IPS DF 4.7 (cell line): ENCODE measurements around the gene NPAS2.

Experiments
- DNase-seq: peaks from one replicate; pipeline ENCODE4 v3.0.0-alpha.2; 2013; ENCODE audit warnings: low spot score; ENCODE audit errors: extremely low read depth

The NPAS2 gene

GRCh38 chr2:101007415-101008345, 187.7 kb downstream of the NPAS2 start:
- no peak for DNase-seq

GRCh38 chr2:101011152-101011551, 191.2 kb downstream of the NPAS2 start:
- no peak for DNase-seq

DNA sequence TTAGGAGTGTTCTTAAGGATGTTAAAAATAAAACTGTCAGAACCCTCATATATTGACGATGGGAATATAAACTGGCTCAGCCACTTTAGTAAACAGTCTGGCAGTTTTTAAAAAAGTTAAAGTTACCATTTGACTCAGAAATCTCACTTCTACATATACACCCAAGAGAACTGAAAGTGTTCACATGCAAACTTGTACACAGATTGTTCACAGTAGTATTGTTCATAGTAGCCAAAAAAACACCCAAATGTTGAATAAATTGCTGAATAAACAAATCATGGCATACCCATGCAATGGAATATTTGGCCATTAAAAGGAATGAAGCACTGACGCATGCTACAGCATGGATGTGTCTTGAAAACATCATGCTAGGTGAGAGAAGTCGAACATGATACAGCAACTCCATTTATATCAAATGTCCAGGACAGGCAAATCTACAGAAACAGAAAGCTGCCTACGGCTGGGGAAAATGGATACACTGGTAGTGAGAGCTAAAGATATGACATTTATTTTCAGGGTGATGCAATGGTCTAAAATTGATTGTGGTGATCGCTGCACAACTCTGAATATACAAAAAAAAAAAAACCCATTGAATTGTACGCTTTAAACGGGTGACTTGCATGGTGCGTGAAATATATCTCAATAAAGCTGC, 192.2 kb downstream of the NPAS2 start:
- DNase-seq: no peak

GRCh38 chr2:101012706-101013181, 192.8 kb downstream of the NPAS2 start:
- no peak for DNase-seq

DNA sequence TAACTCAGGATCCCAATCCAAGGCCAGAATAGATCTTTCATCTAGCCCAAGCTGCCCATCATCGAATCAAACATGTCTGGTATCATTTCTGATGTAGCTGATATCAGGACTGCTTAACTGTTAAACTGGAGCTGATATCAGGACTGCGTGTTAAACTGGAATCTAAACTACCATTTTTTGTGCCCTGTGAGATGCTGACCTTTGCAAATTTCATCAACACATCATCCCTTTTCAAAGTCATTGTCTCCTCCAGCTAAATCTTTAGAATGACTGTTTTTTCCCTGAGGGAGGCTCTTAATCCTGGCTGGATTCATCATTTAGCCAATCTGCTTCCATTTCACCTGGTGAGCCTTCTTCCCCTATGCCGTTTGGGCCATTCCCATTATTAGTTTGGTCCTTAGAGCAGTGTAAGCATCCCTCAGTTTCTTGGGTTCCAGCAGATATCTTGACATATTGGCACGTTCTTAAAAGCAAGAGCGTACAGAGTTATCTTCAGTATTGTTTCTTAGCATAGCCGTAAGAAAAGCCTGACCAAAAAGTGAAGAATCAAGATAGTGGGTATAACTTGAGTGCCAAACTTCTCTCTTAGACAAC, 194.4 kb downstream of the NPAS2 start:
- no peak for DNase-seq

GRCh38 chr2:101017371-101017770, 197.4 kb downstream of the NPAS2 start:
- DNase-seq: no peak

DNA sequence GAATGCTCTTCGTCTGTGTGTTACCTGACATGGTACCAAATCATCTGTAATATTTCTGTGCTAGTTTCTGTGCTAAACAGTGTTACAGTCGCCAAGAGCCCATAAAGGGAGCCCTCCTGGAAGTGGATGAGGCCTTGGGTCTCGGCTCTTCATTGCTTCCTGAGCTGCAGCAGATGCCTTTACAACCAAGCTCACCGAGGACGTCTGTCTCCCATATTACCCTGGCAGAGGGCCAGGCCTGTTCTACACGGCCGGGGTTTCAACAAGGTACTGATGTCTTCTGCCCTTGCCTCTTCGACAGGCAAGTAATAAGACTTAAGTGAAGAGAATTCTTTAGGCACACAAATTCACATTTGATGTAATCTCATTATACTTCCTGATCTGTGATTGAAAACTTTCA, 199.0 kb downstream of the NPAS2 start:
- DNase-seq: no peak

DNA sequence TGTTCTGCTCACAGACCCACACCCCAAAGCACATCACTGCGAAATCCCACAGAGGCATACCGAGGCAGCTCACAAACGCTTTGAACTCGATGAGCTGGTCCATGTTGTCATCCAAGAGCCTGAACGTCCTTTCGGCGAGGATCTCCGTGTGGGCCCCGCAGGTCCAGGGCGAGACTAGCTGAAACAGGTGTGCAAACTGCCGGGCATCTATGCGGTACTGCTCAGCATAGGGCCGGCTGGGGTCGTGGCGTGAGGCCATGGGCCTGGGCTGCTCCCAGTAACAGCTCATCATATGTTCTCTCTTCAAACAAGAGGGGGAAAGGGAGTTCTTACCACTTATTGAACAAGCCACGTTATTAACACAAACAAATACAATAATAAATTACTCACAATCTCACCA, 202.3 kb downstream of the NPAS2 start:
- no peak for DNase-seq

- DNase-seq: no peak
Observed at GRCh38 chr2:101023327-101024107, 203.6 kb downstream of the NPAS2 start.

- DNase-seq: no peak
Observed at GRCh38 chr2:101025561-101025960, 205.6 kb downstream of the NPAS2 start.

DNA sequence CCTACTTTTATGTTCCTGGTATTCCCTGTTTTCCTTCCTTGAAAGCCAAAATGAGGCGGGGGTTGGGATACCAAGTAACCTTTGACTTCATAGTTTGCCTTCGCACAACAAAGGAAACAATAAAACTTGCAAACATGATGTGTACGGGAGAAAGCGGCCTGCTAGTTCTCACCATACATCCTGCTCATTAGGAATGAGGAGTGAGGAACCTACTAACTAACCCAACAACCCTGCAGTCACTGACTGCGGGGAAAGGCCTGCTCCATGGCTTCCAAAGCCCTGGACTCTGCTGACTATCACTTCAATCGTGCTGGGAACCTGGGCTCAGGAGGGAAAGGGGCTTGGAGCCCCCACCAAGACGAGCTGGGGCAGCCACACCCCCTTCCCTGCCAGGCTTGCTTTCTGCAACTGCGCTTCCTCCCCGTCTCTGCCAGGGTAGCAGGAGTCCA, 206.3 kb downstream of the NPAS2 start:
- no peak for DNase-seq

- no peak for DNase-seq
Observed at GRCh38 chr2:101026923-101027469, 207.1 kb downstream of the NPAS2 start.

DNA sequence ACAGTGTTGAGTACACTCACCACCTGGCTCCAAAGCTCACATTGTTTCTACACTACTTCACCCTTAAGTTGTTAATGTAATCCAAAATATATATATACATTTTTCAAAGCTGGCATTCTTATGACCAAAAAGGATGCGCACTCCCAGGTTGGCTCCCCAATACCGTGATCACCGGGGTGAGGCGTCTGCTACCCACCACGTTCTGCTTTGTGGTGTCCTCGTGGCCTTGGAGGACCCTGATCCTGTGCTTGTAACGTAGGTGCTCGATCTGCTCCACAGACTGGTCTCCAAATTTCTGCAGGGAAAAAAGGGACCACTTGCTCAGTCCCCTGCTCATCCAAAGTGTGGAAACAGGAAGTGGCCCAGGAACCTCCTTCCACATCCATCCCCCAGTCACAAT, 207.9 kb downstream of the NPAS2 start:
- no peak for DNase-seq

GRCh38 chr2:101030866-101031554, 211.1 kb downstream of the NPAS2 start:
- no peak for DNase-seq

DNA sequence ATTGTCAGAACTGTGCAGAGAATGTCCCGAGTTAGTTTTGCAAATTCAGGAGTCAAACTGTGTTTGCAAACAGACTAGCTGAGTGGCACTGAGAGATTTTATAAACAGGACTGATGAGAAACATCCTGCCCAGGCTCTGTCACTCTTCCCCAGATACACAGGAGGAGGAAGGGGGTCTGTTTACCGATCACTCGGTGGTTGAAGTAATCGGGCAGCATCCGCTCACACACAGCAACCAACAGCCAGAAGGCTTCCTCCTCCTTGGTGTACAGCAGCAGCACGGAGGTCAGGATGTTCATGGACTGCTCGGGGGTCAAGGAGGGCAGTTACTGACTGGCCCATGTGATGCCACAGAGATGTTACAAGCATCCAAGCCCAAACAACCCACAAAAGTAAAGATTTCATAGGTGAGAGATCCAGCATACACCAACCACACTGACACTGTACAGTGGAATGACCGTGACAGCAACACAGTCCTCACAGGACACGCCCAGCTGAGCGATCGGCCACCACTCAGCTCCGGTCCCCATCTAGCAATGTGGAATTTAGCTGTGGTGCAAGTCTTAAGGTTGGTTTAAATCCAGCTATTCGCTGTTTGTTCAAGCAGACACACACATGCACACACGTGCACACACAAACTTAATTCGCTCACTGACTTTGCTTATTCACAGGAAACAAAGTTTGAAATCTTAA, 212.3 kb downstream of the NPAS2 start:
- DNase-seq: no peak

DNA sequence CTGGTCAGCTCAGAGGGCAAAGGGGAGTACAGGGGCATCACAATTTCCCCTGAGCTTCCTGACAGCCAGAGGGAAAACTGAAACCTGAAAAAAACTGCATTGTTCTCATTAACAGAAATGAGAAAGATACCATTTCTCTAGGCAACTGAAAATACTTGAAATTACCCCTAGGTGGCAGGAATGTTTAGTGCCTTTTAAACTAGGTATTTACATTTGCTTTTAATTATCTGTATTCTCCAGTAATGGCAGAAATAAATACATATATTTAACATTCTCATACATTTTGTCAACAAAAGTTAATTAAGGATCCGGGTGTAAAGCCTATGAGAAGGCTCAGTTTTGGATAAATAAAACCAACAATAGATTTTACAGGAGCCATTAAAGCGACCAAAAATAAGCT, 216.6 kb downstream of the NPAS2 start:
- no peak for DNase-seq

GRCh38 chr2:101037161-101037755, 217.3 kb downstream of the NPAS2 start:
- no peak for DNase-seq

DNA sequence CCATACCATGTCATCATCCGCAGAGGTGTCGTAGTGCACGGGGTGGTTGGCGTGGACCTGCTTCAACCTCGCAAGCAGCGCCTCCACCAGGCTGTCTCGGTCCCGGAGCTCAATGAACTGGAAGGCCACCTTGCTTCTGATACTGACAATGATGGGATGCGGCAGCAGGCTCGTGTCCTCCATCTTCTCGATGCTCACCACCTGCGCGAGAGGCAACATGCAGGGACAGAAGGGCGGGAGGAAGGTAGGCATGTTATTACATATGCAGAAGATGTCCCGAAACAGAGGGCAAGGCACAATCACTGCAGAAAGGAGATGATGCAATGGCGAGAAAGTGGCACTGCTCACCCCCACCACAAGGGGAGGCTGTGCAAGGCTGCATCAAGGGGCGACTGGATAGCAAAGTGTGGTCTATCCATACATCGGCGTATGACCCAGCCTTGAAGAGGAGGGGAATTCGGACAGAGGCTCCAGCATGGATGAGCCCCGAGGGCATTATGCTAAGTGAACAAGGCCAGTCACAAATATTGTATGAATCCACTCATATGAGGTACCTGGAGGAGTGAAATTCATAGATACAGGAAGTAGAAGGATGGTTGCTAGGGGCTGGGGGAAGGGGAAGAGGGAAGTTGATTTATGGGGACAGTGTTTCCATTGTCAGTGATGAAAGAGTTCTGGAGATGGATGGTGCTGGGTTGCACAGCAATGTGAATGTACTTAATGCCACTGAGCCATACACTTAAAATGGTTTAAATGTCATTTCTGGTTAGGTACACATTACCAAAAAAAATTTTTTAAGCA, 218.7 kb downstream of the NPAS2 start:
- DNase-seq: no peak

DNA sequence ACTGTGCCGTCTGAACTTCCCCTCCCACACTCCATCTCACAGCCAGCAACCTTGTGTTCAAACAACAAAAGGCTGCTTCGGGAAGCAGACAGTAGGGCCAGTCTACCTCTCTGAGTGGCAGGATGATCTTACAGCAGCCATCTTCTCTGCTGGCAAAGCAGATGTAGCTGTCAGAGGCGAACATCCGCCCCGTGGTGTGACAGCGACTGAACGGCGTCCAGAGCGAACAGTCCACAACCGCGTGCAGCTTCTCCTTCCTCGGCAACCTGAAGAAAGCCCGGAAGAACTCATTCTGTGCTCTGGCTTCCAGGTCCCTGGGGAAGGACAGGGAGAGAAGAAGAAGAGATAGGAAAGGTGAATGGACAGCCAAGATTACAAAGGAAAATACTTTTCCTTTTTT, 220.1 kb downstream of the NPAS2 start:
- DNase-seq: no peak
